Putamen (tissue), 1 donor: ENCODE data around the gene KDM1A.

Experiments
- DNase-seq: peaks from one replicate; pipeline ENCODE4 v3.0.0-alpha.2; 2016; ENCODE audit warnings: low spot score

The KDM1A gene

GRCh38 chr1:23069675-23070074 is 50.4 kb downstream of the KDM1A start:
- no peak for DNase-seq

DNA sequence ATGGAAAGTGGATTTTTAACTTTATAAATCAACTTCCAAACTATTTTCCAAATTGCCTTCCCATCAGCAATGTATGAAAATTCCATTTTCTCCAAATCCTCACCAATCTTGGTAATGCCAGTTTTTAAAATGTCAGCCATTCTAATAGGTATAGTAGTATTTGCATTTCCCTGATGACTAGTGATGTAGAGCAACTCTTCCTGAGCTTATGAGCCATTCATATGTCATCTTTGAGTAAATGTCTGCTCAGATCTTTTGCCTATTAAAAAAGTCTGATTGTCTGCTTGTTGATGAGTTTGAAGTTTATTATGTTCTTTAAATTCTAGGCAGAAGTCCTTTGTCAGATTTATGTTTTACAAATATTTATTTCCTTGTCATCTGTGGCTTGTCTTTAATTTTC is 54.7 kb downstream of the KDM1A start:
- DNase-seq = no peak

- DNase-seq = no peak
These were observed 59.8 kb downstream of the KDM1A start for GRCh38 chr1:23079025-23079424.

- DNase-seq = no peak
These were observed 61.6 kb downstream of the KDM1A start for GRCh38 chr1:23080885-23081284.

- DNase-seq = no peak
These were observed 62.1 kb downstream of the KDM1A start for GRCh38 chr1:23081376-23081775.

DNA sequence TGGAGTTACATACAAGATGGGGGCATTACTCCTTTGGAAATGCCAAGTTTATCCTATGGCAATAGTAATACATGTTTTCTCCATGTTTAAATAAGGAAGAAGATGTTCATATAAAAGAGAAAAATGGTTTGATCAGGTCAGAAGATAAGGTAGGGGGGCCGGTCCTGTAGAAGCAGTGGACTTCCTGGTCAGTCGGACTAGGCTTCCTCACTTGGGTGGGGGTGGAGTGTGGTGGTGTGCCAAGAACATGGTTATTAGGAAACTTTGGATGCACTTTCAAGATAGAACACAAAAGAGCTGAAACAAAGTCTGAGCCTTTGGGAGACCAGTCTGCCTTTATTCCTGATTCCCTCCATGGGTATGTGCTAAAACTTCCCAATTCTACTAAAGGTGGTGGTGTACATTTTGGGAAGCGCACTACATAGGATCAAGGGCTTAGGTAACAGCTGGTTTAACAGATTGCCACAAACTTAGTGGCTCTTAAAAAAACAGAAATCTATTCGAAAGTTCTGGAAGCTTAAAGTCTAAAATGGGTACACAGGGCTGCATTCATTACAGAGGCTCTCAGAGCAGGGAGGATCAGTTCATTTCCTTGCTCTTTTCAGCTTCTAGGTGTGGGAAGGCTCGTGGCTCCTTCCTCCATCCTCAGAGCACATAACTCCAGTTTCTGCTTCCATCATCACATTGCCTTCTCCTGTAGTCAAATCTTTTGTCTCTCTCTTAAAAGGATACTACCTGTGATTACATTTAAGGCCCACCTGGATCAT is 64.6 kb downstream of the KDM1A start:
- DNase-seq = no peak

- DNase-seq = peak; percentile 32
These were observed 65.6 kb downstream of the KDM1A start for GRCh38 chr1:23084880-23085279.

DNA sequence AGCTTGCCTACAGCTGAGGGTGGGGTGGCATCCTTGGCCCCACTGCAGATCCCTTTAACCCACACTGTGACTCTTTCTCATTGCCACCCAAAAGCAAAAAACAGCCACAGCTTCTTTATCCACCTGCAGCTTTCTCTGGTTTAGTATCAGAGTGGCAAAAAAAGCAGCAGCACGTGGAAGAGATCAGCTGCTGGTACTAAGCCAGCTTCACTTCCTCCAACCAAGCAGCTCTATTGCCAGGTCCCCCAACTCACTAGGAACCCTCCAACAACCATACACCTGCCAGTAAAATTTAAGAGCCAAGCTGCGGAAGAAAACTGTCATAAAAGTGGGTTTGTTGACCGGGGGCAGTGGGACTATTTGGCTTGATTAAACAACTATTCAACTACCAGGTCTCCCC is 66.4 kb downstream of the KDM1A start:
- DNase-seq = no peak

- no peak for DNase-seq
These were observed 68.8 kb downstream of the KDM1A start for GRCh38 chr1:23088027-23088426.

- DNase-seq = no peak
These were observed 70.8 kb downstream of the KDM1A start for GRCh38 chr1:23090056-23090455.

GRCh38 chr1:23091545-23091944 is 72.3 kb downstream of the KDM1A start:
- no peak for DNase-seq

DNA sequence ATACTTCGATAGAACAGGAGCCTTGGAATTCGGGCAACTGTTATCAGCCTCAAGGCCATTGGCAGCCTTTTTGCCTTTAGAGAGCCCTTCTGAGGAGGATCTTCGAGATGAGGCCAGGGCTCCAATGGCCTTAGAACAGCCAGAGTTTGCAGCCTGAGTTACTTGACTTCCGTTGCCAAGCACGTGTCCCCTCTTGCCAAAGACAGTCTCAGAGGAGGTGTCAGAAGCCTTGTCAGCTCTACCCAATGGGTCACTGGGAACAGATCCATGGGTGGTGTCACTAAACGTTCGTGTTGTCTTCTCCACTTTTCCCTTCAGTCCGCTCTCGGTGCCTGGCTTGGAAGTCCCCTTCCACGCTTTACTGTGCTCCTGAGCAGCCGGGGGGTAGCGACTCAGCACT is 73.2 kb downstream of the KDM1A start:
- no peak for DNase-seq

GRCh38 chr1:23097316-23097715 is 78.0 kb downstream of the KDM1A start:
- DNase-seq = no peak

- DNase-seq = peak; percentile 69
These were observed 79.3 kb downstream of the KDM1A start for GRCh38 chr1:23098463-23099170.

DNA sequence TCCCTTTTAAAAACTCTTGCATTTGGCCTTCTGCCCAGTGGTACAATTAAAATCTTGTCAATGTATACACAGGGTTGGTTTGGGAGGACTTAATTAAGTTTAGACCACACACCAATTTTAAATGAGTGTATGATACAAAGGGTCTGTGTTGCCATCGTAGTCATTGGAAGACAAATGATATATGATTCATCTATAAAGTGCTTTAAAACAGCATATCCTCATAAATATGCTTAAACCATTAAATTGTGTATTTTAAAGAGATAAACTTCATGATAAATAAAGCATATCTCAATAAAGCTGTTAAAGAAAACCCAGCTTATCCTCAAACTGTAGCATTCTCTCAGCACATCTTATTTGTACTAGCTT is 79.9 kb downstream of the KDM1A start:
- no peak for DNase-seq

DNA sequence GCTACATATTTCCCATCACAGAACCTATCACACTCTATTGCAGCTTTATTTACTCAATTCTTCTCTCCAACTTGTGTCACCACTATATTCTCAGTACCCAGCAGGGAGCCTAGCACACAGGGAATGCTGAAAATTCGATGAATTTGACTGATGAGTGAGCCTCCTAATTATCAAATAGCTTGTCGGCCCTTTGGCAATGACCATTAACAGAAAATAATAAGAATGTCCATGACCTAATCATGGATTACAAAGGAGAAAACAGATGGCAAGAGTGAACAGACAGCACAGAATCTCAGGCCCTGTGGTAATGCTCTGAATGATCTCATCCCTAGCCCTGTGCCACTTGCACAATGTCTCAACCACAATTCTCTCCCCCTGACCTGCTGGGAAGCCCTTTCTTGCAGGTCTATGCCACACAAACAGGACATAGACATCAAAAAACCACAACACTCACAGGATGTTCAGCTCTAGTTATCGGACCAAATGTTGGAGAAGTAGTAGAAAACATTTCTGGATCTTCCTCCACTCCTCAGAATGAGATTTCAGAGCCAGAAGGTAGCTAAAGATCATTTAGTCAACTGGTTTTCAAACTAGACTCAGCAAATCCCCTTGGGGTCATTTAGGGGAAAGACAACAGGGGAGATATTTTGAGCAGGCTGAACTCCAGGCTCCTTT is 80.9 kb downstream of the KDM1A start:
- DNase-seq = no peak

DNA sequence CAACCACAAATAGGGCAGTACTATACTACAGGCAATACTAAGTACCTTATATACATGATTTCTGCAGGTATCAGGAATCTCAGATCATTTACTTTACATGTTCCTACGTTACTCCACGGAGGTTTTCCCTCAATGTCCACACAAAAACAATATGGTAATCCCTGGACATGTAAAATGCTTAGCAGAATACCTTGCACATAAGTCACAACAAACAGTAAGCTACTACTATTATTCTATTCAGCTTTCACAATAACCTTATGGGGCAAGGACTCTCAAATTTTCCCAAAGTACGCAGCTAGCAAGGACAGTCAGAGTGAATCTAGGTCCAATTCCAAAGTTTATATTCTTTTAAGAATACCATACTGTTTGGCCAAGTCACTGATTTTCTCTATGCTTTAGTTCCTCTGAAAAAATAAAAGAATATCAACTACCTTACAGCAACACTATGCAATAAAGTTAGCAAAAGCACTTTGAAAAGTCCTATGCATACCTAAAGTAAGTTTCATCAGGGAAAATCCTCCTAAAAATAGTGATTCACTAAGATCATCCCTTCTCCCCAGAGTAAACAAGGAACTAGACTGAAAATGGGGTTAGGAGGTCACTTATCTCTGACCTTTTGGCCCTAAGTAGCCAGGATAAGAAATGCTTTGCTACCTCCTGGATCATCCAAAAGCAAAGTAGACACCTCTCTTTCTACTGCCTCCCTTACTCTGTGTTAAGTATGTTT is 82.0 kb downstream of the KDM1A start:
- DNase-seq = no peak

GRCh38 chr1:23101887-23102286 is 82.6 kb downstream of the KDM1A start:
- no peak for DNase-seq

DNA sequence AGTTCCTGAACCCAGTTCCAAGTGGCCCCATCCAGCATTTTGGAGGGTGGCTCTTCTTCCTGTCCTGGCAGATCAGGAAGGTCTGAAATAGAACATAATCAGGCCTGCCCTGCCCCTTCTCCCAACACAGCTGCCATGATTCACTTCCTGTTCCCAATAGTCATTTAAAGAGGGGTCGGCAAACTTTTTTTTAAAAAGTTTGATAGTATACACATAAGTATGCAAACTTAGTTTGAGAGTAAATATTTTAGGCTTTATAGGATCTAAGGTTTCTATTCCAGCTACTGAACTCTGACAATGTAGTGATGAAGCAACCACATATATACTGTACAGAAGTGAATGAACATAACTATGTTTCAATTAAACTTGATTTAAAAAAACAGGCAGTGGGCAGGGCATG is 83.0 kb downstream of the KDM1A start:
- DNase-seq = no peak

DNA sequence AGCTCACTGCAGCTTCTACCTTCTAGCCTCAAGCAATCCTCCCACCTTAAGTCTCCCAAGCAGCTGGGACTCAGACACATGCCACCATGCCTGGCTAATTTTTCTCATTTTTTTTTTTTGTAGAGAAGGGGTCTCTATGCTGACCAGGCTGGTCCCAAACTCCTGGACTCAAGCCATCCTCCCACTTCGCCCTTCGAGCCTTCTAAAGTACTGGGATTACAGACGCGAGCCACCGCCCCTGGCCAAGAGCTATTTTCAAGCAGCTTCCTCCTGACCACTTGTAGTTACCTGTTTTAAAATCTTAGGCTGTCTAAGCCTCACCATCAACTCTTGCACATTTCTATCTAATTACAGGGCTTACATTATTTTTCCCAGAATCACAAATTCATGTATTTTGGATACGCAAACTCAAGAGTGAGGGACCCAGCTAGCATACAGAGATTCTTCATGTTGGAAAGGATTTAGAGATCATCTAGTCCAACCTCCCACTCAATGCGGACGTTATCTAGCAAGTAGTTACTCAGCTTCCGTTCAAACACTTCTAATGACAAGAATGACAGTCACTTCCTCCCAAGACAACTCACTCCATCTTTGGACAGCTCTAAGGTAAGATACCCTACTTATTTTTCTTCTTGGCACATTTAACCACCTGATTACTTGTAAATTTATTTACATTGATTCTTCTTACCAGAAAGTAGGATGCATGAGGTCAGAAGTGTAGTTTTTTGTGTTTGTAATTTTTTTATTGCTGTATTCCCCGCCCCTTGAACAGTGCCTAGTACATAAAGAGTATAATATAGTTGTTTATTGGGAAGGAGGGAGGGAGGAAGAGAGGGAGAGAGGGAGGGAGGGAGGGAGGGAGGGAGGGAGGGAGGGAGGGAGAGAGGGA is 84.0 kb downstream of the KDM1A start:
- no peak for DNase-seq

- DNase-seq = no peak
These were observed 89.8 kb downstream of the KDM1A start for GRCh38 chr1:23108918-23109533.
